GM12873 (cell line): Measurements from ENCODE around the gene C16orf89.

Experiments used
- TF ChIP-seq, protein P1 (sequence below): IDR thresholded peaks from 2 replicates; pipeline ENCODE4 v1.5.1; 2012; ENCODE audit warnings: low read depth, mild to moderate bottlenecking, moderate library complexity, low read length, control low read depth; ENCODE audit not compliant: insufficient read depth; ENCODE audit errors: missing control alignments

C16orf89 gene

DNA sequence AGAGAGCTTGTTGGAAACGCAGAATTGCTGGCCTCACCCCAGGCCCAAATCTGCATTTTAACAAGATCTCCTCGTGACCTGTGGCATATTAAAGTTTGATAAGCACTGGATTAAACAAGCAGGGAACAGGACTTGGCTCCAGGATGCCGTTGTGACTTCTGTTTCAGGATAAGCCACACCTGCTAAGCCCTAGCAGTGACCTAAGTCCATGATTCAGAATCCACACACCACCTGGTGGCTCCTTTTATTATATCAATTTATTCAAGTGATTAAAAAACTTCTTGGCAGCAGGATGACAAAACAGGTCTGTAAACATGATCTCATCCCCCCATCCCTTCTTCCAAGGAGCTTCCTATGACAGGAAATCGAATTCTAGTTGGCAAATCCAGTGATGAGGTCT, 41.1 kb downstream of the C16orf89 start:
- TF ChIP-seq, protein P1, sequence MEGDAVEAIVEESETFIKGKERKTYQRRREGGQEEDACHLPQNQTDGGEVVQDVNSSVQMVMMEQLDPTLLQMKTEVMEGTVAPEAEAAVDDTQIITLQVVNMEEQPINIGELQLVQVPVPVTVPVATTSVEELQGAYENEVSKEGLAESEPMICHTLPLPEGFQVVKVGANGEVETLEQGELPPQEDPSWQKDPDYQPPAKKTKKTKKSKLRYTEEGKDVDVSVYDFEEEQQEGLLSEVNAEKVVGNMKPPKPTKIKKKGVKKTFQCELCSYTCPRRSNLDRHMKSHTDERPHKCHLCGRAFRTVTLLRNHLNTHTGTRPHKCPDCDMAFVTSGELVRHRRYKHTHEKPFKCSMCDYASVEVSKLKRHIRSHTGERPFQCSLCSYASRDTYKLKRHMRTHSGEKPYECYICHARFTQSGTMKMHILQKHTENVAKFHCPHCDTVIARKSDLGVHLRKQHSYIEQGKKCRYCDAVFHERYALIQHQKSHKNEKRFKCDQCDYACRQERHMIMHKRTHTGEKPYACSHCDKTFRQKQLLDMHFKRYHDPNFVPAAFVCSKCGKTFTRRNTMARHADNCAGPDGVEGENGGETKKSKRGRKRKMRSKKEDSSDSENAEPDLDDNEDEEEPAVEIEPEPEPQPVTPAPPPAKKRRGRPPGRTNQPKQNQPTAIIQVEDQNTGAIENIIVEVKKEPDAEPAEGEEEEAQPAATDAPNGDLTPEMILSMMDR: no peak

DNA sequence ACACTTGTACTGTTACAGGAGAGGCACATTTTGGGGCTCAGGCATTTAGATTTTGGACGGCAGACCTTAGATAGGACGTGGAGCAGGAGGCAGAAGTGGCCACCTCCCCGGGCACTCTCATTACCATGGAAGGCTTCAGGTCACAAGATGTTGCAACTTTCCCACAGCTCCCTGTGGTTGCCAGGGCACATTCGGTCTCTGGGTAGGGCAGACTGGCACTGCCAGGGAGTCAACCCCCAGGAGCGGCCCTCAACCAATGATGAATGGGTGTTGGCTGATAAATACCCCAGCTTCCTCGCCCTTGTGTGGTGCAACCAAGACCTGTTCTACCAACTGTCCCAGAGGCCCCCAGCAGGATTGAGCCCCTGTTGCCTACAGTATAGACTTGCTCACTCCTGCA, 43.2 kb downstream of the C16orf89 start:
- TF ChIP-seq, protein P1: no peak

GRCh38 chr16:5020551-5020950, 45.2 kb downstream of the C16orf89 start:
- TF ChIP-seq, protein P1: no peak

DNA sequence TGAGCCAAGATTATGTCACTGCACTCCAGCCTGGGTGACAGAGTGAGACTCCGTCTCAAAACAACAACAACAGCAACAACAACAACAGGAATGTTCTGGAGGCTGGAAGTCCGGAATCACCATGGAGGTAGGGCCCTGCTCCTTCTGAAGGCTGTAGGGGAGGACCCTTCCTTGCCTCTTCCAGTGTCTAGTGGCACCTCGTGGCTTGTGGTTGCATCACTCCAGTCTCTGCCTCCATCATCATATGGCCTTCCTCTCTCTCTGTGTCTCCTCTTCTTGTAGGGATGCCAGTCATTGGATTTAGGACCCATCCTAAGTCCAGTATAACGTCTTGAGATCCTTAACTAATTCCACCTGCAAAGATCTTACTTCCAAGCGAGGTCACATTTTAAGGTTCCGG, 46.0 kb downstream of the C16orf89 start:
- TF ChIP-seq, protein P1: no peak

DNA sequence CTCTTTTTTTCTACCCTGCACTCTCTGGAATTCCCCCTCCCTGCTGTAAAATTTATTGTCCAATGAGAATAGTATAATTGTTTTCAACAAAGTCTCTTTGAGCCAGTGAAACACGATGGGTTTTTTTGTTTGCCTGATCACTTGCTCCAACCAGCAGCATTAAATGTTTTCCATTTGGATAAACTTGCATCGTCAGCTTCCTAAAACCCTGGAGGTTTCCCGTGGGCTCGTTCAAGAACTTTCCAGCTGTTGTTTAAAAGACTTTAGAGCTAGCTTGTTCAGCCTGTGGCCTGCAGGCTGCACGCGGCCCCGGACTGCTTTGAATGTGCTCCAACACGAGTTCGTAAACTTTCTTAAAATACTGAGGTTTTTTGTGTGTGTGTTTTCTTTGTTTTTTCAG, 47.0 kb downstream of the C16orf89 start:
- TF ChIP-seq, protein P1: no peak

- TF ChIP-seq, protein P1: no peak
These were observed 48.1 kb downstream of the C16orf89 start for GRCh38 chr16:5017678-5017969.

GRCh38 chr16:5016967-5017677, 48.6 kb downstream of the C16orf89 start:
- TF ChIP-seq, protein P1: no peak

DNA sequence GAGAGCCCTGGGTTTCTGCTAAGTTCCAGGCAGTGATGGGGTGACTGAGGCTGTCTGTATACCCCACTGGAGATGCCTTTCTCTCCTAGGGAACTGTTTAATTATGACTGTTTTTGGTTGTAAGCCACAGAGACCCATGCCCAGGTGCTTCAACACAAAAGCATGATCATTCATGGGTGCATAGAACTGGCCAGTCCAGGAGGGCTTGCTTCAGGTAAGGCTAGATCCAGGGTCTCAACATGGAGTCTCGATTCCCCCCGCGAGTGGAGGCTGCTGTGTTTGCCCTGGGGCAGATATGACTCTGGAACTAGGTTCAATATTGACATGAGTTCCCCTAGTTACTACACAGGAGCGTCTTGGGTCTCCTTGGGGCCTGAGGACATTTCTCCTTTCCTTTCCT, 49.9 kb downstream of the C16orf89 start:
- TF ChIP-seq, protein P1: no peak
